HG02870 (cell line): ENCODE results near the gene MYO5A.
A peak's percentile ranks its signal among the peaks of the same experiment; 100 is the strongest.
"Not testable (repeated sequence)": the region's sequence is repeated elsewhere in the genome, so short reads cannot be mapped to it uniquely, and the experiment has no call there.

Source experiments
- ATAC-seq: cut with Tn5 transposase; IDR thresholded peaks from one replicate; pipeline ENCODE4 v1.9.1; 2021; ENCODE audit warnings: mild to moderate bottlenecking, moderate library complexity; ENCODE audit not compliant: unreplicated experiment

Gene MYO5A

GRCh38 chr15:52466134-52466701 lies 62.5 kb downstream of the MYO5A start:
- ATAC-seq: peak; percentile 93

GRCh38 chr15:52464478-52464877 lies 64.2 kb downstream of the MYO5A start:
- peak; percentile 53 for ATAC-seq

- ATAC-seq: no peak
Measured at GRCh38 chr15:52464040-52464439, 64.6 kb downstream of the MYO5A start.

GRCh38 chr15:52463638-52464037 lies 65.0 kb downstream of the MYO5A start:
- ATAC-seq: no peak

GRCh38 chr15:52462806-52463360 lies 65.8 kb downstream of the MYO5A start:
- ATAC-seq: no peak

GRCh38 chr15:52459701-52460100 lies 69.0 kb downstream of the MYO5A start:
- ATAC-seq: not testable (repeated sequence)

- not testable (repeated sequence) for ATAC-seq
Measured at GRCh38 chr15:52459265-52459664, 69.4 kb downstream of the MYO5A start.

- no peak for ATAC-seq
Measured at GRCh38 chr15:52448011-52448890, 80.4 kb downstream of the MYO5A start.

- ATAC-seq: no peak
Measured at GRCh38 chr15:52445954-52446353, 82.7 kb downstream of the MYO5A start.

- no peak for ATAC-seq
Measured at GRCh38 chr15:52445553-52445952, 83.1 kb downstream of the MYO5A start.

- ATAC-seq: not testable (repeated sequence)
Measured at GRCh38 chr15:52443205-52443604, 85.5 kb downstream of the MYO5A start.

- no peak for ATAC-seq
Measured at GRCh38 chr15:52441841-52442240, 86.8 kb downstream of the MYO5A start.

GRCh38 chr15:52440946-52441345 lies 87.7 kb downstream of the MYO5A start:
- no peak for ATAC-seq

- ATAC-seq: no peak
Measured at GRCh38 chr15:52440414-52440813, 88.3 kb downstream of the MYO5A start.

- ATAC-seq: no peak
Measured at GRCh38 chr15:52439470-52439869, 89.2 kb downstream of the MYO5A start.

GRCh38 chr15:52439042-52439441 lies 89.6 kb downstream of the MYO5A start:
- ATAC-seq: not testable (repeated sequence)

GRCh38 chr15:52438047-52438446 lies 90.6 kb downstream of the MYO5A start:
- ATAC-seq: no peak

GRCh38 chr15:52437646-52438045 lies 91.0 kb downstream of the MYO5A start:
- no peak for ATAC-seq

GRCh38 chr15:52436981-52437380 lies 91.7 kb downstream of the MYO5A start:
- ATAC-seq: no peak

- ATAC-seq: no peak
Measured at GRCh38 chr15:52434885-52435284, 93.8 kb downstream of the MYO5A start.

GRCh38 chr15:52428297-52428696 lies 100.4 kb downstream of the MYO5A start:
- ATAC-seq: no peak

GRCh38 chr15:52427804-52428203 lies 100.9 kb downstream of the MYO5A start:
- ATAC-seq: no peak
